HG03108 (cell line): Measurements from ENCODE around the gene RIPK1.
"Not testable (repeated sequence)": the region's sequence is repeated elsewhere in the genome, so short reads cannot be mapped to it uniquely, and the experiment has no call there.

Source experiments
- ATAC-seq: cut with Tn5 transposase; IDR thresholded peaks from one replicate; pipeline ENCODE4 v1.9.1; 2021; ENCODE audit warnings: moderate library complexity; ENCODE audit not compliant: unreplicated experiment

RIPK1 gene

GRCh38 chr6:3068329-3069214 lies at the start of gene RIPK1:
TSS of gene RIPK1 (plus strand) at chr6:3068494. CDS start at chr6:3076824, 8,330 bp downstream.
- peak; percentile 81 for ATAC-seq

DNA sequence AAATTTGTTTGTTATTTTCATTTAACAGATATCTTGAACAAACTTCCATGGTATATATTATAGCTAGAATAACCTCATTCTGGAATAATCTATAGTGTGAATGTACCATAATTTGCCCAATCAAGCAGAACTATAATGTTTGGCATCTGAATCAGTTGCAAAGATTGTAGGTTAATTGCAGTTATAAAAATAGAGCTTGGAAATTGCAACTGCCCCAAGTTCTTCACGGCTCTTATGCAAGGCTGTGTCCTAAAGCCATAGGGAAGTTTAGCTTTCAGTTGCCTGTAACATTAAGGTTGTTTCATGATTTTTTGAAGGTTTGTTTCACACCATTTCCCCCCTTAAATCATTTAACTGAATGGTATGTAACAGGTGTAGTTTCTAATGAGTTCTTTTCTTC lies 49.2 kb upstream of the RIPK1 start:
- no peak for ATAC-seq

- no peak for ATAC-seq
These were observed 48.5 kb upstream of the RIPK1 start for GRCh38 chr6:3019749-3020320.

- not testable (repeated sequence) for ATAC-seq
These were observed 47.2 kb upstream of the RIPK1 start for GRCh38 chr6:3020976-3021598.

- no peak for ATAC-seq
These were observed 45.3 kb upstream of the RIPK1 start for GRCh38 chr6:3022765-3023662.

- ATAC-seq = peak; percentile 74
These were observed 44.4 kb upstream of the RIPK1 start for GRCh38 chr6:3023663-3024483.

DNA sequence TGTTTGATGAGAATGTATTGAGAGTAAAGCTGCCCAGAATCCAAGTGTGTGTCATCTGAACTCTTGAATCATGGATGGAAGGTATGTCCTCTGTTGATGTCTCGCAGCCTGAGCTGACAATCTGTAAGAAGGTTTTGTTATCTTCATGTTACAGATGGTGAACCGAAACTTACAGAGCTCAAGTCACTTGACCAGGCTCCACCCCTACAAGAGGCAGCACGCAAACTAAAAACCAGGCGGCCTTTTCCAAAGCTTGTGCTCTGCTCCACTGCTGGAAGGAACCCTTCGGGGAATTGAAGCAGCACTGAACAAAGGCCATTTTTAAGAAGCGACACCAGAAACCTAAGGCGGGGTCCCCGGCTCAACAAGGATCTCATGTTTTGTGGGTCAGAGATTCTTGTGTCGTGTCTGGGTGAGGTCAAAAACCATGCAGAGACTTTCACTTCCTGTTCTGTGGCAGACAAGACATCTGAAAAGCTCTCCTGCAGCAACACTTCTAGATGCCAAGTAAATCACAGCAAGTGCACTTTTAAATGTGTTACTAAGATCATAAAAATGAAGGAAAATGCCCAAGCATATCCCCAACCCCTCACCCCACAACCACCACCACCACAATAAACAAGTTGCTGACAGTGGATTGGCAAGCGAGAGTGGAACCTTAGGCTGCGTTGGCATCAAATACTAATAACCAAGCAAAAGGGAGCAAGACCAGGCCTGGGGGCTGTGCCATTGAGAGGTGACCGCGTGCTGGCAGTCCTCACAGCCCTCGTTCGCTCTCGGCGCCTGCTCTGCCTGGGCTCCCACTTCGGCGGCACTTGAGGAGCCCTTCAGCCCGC lies 41.3 kb upstream of the RIPK1 start:
- peak; percentile 67 for ATAC-seq

GRCh38 chr6:3028156-3028555 lies 40.1 kb upstream of the RIPK1 start:
- not testable (repeated sequence) for ATAC-seq

DNA sequence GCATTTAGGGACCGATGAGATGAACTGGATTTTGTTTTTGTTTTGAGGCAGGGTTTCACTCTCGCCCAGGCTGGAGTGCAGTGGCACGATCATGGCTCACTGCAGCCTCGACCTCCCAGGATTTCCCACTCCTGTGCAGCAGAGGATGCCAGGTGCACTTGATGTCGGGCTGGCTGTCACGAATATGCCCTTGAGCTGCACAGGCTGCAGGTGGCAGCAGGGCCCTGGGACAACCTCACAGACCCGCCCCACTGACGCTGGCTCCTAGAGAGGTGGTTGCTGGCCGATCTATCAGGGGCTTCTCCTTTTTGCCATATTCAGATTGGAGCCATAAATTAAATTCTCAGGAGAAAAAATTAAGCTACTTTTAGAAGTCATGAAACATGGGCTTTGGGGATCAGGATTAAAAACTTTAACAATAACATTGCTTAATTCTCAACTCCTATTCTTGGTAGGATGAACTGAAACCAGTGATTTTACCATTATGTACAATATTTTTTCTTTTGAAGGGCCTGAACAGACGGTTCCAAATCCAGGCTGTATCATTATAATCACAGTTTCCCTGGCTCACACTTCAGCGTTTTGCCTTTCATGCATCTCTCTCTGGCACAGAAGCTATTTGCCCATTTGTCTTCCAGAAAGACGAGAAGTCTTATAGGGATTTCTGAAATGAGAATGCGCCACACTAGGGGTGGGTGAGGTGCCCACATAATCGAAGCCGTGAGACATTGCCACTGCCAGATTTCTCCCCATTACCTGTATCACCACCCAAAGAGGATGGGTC lies 36.2 kb upstream of the RIPK1 start:
- no peak for ATAC-seq

DNA sequence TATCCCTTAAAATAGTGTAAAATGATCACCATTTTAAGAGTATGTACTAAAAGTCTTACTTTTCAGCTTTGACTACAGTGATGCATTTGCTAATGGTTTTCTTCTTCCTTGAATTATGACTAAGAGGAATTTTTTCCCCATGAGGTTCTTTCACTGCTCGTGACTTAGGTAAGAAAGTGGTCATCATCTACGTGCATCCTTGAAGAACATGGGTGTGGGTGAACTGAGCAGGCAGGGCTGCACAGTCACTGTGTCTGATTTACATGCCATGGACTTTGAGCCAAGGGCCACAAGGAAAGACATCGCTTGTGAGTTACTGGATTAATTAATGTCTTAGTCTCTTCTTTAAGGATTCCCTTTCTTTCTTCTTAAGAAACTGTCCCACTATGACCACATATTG lies 35.3 kb upstream of the RIPK1 start:
- no peak for ATAC-seq

DNA sequence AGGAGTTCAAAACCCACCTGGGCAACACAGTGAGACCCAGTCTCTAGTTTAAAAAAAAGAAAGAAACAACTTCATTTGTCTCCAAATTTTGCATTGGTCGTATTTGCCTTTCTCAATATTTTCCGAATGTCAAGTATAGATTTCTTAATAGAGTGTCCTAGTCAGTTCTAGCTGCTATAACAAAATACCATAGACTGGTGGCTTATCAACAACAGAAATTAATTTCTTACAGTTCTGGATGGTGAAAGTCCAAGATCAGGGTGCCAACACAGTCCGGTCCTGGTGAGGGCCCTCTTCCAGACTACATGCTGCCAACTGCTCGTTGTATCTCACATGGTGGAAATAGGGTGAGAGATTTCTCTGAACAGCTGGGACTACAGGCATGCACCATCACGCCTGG lies 34.6 kb upstream of the RIPK1 start:
- ATAC-seq = no peak

DNA sequence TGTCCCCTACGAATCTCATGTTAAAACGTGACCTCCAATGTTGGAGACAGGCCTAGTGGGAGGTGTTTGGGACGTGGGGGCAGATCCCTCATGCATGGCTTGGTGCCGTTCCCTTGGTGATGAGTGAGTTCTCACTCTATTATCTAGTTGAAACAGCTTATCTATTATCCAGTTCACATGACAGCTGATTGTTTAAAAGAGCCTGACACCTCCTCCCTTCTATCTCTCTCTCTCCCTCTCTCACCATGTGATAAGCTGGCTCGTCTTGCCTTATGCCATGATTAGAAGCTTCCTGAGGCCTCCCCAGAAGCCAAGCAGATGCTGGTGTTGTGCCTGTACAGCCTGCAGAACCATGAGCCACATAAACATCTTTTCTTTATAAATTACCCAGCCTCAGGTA lies 32.9 kb upstream of the RIPK1 start:
- no peak for ATAC-seq

- ATAC-seq = no peak
These were observed 31.2 kb upstream of the RIPK1 start for GRCh38 chr6:3036861-3037637.

DNA sequence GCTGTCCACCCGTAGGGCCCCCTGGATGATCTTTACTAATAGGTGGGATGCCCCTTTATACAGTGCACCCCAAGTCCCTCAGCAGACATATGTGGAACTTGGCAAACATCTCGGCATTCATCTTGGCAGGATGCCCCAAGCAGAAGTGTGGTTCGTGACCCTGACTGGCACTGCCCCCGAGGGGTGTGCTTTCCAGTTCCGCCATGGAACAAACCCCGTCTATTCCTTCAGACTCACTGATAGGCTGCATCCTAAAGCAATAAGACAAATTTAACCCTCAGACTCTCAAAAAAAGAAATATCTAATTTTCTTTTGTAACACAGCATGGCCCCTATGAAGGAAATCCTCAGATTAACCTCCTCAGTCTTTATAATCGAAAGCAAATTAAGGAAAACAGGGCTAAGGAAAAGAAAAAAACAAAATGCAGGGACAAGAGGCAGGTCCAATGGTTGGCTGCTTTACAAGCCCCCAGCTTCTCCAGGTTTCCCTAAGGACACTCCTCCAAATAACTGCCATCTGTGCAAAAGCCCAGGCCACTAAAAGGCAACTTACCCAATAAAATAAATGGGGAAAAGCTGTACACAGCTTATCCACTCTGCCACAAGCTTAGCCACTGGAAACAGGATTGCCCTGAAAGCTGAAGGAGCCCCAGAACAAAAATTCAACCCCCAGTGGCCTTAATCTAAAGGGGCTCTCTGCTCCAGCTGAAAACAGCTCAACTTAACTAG lies 30.5 kb upstream of the RIPK1 start:
- no peak for ATAC-seq

DNA sequence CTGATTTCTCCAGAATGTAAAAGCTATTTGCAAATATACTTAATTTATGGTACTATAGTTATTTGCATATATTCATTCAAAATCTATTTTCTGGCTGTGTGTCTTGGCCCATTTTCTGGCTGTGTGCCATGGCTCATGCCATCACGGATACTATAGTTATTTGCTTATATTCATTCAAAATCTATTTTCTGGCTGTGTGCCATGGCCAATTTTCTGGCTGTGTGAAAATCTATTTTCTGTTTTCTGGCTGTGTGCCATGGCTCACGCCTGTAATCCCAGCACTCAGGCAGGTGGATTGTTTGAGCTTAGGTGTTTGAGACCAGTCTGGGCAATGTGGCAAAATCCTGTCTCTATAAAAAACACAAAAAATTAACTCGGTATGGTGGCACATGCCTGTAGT lies 28.9 kb upstream of the RIPK1 start:
- no peak for ATAC-seq

GRCh38 chr6:3041147-3041546 lies 27.1 kb upstream of the RIPK1 start:
- no peak for ATAC-seq

DNA sequence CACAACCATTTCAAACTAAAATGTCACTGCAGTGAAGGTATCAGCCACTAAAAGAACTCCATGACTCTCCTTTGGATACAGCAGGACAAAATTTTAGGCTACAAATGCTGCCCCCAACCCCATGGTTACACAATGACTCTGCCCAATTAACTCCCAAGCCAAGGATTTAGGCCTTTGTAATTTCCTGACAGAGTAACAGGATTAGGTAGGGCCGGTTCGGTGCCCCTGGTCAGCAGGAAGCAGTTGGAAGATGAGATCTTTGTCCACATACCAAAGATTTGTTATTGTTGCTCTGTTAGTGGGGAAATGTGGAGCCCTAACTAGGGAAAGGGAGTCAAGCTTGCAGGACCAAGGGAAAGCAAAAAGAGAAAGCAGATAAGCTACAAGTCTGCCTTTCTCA lies 26.7 kb upstream of the RIPK1 start:
- ATAC-seq = no peak
